ENCODE results near the gene COPZ2.

Gene COPZ2

GRCh38 chr17:48052956-48053757, 15.6 kb upstream of the COPZ2 start (continued):
- peak; percentile 96 for TF ChIP-seq ZNF341 (tag by site-specific recombination; IDR thresholded peaks at IDR 0.05; ENCODE audit: low read depth)
- peak; percentile 70 for TF ChIP-seq WT1 (tag by site-specific recombination; IDR thresholded peaks at IDR 0.05)
- peak; percentile 44 for TF ChIP-seq SP3 (tag by site-specific recombination; IDR thresholded peaks at IDR 0.05)
- TF ChIP-seq ZNF580 (tag by site-specific recombination; IDR thresholded peaks at IDR 0.05): no peak
- peak; percentile 77; the same call in 1 of the 2 replicates for TF ChIP-seq ZBTB20 (tag by site-specific recombination; IDR thresholded peaks at IDR 0.05)
- peak; percentile 99 for TF ChIP-seq PRDM10 (tag by site-specific recombination; IDR thresholded peaks at IDR 0.05)
- TF ChIP-seq KLF7 (tag by site-specific recombination; IDR thresholded peaks at IDR 0.05; ENCODE audit: borderline replicate concordance): no peak
- TF ChIP-seq ZFP69B (tag by site-specific recombination; IDR thresholded peaks at IDR 0.05): 0 out of 2 replicates have a peak, but pooled peaks have one; percentile 22
- TF ChIP-seq ZNF311 (tag by site-specific recombination; IDR thresholded peaks at IDR 0.05; ENCODE audit: borderline replicate concordance): no peak
- 0 out of 2 replicates have a peak, but pooled peaks have one; percentile 9 for TF ChIP-seq ZNF2 (tag by site-specific recombination; IDR thresholded peaks at IDR 0.05)
- TF ChIP-seq ZNF677 (tag by site-specific recombination; IDR thresholded peaks at IDR 0.05): no peak
- TF ChIP-seq ZNF114 (tag by site-specific recombination; IDR thresholded peaks at IDR 0.05): no peak
- TF ChIP-seq BCL6B (tag by site-specific recombination; IDR thresholded peaks at IDR 0.05): no peak
- no peak for TF ChIP-seq ZNF391 (tag by site-specific recombination; IDR thresholded peaks at IDR 0.05; ENCODE audit: borderline replicate concordance, low read depth)
- no peak for TF ChIP-seq TRIM28 (IDR thresholded peaks at IDR 0.05; ENCODE audit: borderline replicate concordance, low read length)
- TF ChIP-seq ZNF610 (tag by site-specific recombination; IDR thresholded peaks at IDR 0.05; ENCODE audit: borderline replicate concordance): no peak
- TF ChIP-seq ZNF350 (tag by site-specific recombination; IDR thresholded peaks at IDR 0.05): no peak
- TF ChIP-seq ZNF521 (tag by site-specific recombination; IDR thresholded peaks at IDR 0.05): no peak
- peak; percentile 15; the same call in 1 of the 2 replicates for TF ChIP-seq ZSCAN30 (tag by site-specific recombination; IDR thresholded peaks at IDR 0.05)
- no peak for TF ChIP-seq ZNF692 (tag by site-specific recombination; IDR thresholded peaks at IDR 0.05)
- TF ChIP-seq ZNF211 (tag by site-specific recombination; IDR thresholded peaks at IDR 0.05; ENCODE audit: low read depth): no peak
- no peak for TF ChIP-seq SCRT1 (tag by site-specific recombination; IDR thresholded peaks at IDR 0.05; ENCODE audit: borderline replicate concordance)
- TF ChIP-seq ZSCAN5A (tag by site-specific recombination; IDR thresholded peaks at IDR 0.05): no peak
- no peak for TF ChIP-seq ZSCAN16 (tag by site-specific recombination; IDR thresholded peaks at IDR 0.05)
- no peak for TF ChIP-seq ZNF239 (tag by site-specific recombination; IDR thresholded peaks at IDR 0.05)
- TF ChIP-seq MZF1 (tag by site-specific recombination; IDR thresholded peaks at IDR 0.05; ENCODE audit: borderline replicate concordance): 0 out of 2 replicates have a peak, but pooled peaks have one; percentile 19
- 0 out of 2 replicates have a peak, but pooled peaks have one; percentile 20 for TF ChIP-seq ZBTB10 (tag by site-specific recombination; IDR thresholded peaks at IDR 0.05)
- no peak for TF ChIP-seq ZNF529 (tag by site-specific recombination; IDR thresholded peaks at IDR 0.05; ENCODE audit: insufficient replicate concordance)
- no peak for TF ChIP-seq ZNF658 (tag by site-specific recombination; IDR thresholded peaks at IDR 0.05)
